ENCODE results near the gene GUK1.

DNA sequence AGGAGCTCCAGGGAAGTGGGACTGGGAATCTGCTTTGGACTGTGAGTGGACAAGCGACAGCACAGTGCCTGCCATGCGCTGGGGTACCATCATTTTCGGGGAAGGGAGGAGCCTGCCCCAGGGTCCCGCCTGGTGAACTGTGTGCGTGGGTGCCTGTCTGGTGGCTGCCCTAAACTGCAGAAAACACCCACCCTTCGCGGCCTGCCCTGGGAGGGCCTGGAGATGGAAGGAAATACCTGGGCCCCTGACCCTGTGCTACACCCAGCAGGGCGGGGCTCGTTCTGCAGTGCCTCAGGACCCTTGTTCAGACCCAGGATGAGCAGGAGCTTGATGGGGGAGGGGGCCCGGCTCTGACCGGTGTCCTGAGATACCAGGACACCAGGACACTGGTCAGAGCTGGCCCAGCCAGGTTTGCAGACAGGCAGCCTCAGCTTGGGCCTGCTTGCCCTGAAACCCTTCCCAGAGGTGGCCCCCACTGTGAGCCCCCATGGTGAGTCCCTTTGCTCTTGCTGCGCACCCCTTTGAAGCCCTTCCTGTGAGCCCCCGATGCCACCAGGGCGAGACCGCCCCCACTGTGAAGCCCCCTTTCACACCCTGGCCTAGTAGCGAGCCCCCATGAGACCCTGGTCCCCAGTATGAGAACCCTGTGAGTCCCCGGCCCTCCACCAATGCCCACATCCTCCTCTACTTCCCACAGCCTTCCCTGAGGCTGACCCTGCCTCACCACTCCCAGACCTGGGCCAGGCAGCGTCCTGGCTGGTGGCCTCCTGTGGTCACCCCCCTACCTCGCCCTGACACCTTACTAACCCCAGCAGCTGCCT, 12.2 kb downstream of the GUK1 start:
- TF ChIP-seq POLR2AphosphoS5 (IDR thresholded peaks at IDR 0.05; ENCODE audit: low read depth, low read length) (no peak), TAF1 (IDR thresholded peaks at IDR 0.05; ENCODE audit: borderline replicate concordance, low read depth, low read length) (no peak)
